Muscle of leg (tissue), 11 donors: ENCODE data around the gene TNKS2. TPM values are rescaled to one million over a fixed set of nuclear protein-coding genes. Genes with fewer than 3 reads are reported as not detected.

Experiments
- DNase-seq: peaks from one replicate; pipeline ENCODE4 v3.0.0; 2013
- H3K27ac ChIP-seq: one replicate; pipeline ENCODE4 v1.5.1; 2013; ENCODE audit warnings: mild to moderate bottlenecking, low read length, control low read depth
- H3K27me3 ChIP-seq: one replicate; pipeline ENCODE4 v1.6.1; 2013; ENCODE audit warnings: low read length; ENCODE audit not compliant: control insufficient read depth, insufficient read depth
- H3K36me3 ChIP-seq: one replicate; pipeline ENCODE4 v1.6.1; 2013; ENCODE audit warnings: low read length; ENCODE audit not compliant: control insufficient read depth, insufficient read depth
- H3K4me1 ChIP-seq: one replicate; pipeline ENCODE4 v1.6.1; 2013; ENCODE audit warnings: low read length; ENCODE audit not compliant: control insufficient read depth, insufficient read depth
- H3K4me3 ChIP-seq: one replicate; pipeline ENCODE4 v1.5.1; 2013; ENCODE audit warnings: low read length, control low read depth
- H3K9me3 ChIP-seq: replicated peaks from 2 replicates; pipeline ENCODE4 v1.6.1; 2013; ENCODE audit warnings: low read depth, low read length; ENCODE audit not compliant: control insufficient read depth
- WGBS: methylation state at CpG from one replicate; pipeline ENCODE4 v1.1.5; 2013; ENCODE audit warnings: missing lambda C conversion rate; ENCODE audit not compliant: insufficient coverage; 5-methylcytosine and 5-hydroxymethylcytosine counted together
- polyA plus RNA-seq, 8 donors: library from polyadenylated mRNA; unstranded; fragments of 120-200 nt; gene quantifications; one replicate each; pipeline versions ENCODE4 v1.2.1 to v1.2.3, GENCODE V29; 2013; ENCODE audit warnings: inconsistent platforms in 1 of 8, low replicate concordance in 1 of 8; ENCODE audit not compliant: insufficient read length in 8 of 8, insufficient read depth in 1 of 8
- total RNA-seq: library from RNA; stranded (reverse); fragments of 120-200 nt; gene quantifications from one replicate; pipeline ENCODE4 v1.2.4, GENCODE V29; 2013

TNKS2 gene
- total and polyA plus RNA-seq, 9 donors: 23.0 to 42.0 (median 33.4) TPM

DNA sequence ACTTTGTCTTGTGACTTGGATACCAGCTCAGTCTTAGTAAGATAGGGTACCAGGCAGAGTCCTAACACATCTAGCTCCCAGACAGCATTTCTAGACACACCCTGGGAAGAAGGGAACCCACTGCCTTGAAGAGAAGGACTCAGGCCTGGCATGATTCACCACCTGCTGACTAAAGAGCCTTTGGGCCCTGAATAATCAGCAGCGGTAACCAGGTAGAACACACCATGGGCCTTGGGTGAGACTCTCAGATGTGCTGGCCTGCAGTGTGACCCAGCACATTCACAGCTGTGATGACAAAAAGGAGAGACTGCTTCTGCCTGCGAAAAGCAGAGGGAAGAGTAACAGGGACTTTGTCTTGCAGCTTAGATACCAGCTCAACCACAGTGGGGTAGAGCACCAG, 10.4 kb upstream of the TNKS2 start:
- Histone ChIP-seq H3K36me3 (no peaks in the 10 kb centered on the region), H3K27me3 (no peaks in the 10 kb centered on the region), H3K4me3 (no peak overlapping the region), H3K4me1 (no peaks in the 10 kb centered on the region), H3K27ac (no peak overlapping the region), H3K9me3 (no peaks in the 10 kb centered on the region)
- 100% methylated on average over 2 of the region's 2 CpGs for WGBS
- DNase-seq: no peak

DNA sequence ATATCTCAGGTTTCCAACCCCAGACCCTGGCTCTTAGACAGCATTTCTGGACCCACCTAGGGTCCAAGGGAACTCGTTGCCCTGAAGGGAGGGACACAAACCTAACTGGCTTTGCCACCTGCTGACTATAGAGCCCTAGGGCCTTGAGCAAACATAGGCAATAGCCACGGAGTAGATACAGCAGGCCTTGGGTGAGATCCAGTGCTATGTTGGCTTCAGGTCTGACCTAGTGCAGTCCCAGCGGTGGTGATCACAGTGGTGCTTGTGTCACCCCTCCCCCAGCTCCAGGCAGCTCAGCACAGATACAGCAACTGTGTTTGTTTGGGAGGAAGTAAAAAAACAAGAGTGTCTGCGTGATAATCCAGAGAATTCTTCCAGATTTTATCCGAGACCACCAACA, 9.7 kb upstream of the TNKS2 start:
- DNase-seq: no peak
- Histone ChIP-seq H3K27ac (no peak overlapping the region), H3K36me3 (no peaks in the 10 kb centered on the region), H3K27me3 (no peaks in the 10 kb centered on the region), H3K4me3 (no peak overlapping the region), H3K9me3 (no peaks in the 10 kb centered on the region), H3K4me1 (no peaks in the 10 kb centered on the region)
- WGBS: 80% methylated on average over 4 of the region's 5 CpGs

DNA sequence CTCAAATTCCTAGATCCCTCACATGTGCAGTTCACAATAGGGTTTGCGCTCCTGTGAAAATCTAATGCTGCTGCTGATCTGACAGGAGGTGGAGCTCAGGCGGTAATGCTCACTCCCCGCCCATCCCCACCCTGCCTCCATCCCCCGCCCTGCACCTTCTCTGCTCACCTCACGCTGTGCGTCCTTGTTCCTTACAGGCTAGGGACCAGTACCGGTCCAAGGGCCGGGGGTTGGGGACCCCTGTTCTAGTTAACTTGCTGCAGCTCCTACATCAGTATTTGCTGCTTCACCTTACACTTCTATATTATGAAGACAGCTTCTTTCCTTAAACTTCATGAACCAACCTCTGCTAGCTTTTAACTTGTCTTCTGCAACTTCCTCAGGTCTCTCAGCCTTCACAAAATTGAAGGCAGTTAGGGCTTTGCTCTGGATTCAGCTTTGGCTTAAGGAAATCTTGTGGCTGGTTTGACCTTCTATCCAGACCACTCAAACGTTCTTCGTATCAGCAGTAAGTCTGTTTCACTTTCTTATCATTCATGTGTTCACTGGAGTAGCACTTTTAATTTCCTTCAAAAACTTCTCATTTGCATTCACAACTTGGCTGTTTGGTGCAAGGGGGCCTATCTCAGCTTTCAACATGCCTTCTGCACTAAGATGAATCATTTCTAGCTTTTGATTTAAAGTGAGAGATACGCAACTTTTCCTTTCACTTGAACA, 1.7 kb upstream of the TNKS2 start:
- no peak overlapping the region for H3K4me3 ChIP-seq
- 37% methylated on average over 8 of the region's 11 CpGs for WGBS
- H3K9me3 ChIP-seq: no peaks in the 10 kb centered on the region
- peak; percentile 10 for DNase-seq
- no peak overlapping the region for H3K27ac ChIP-seq
- no peaks in the 10 kb centered on the region for H3K27me3 ChIP-seq
- H3K4me1 ChIP-seq: no peaks in the 10 kb centered on the region
- no peaks in the 10 kb centered on the region for H3K36me3 ChIP-seq

DNA sequence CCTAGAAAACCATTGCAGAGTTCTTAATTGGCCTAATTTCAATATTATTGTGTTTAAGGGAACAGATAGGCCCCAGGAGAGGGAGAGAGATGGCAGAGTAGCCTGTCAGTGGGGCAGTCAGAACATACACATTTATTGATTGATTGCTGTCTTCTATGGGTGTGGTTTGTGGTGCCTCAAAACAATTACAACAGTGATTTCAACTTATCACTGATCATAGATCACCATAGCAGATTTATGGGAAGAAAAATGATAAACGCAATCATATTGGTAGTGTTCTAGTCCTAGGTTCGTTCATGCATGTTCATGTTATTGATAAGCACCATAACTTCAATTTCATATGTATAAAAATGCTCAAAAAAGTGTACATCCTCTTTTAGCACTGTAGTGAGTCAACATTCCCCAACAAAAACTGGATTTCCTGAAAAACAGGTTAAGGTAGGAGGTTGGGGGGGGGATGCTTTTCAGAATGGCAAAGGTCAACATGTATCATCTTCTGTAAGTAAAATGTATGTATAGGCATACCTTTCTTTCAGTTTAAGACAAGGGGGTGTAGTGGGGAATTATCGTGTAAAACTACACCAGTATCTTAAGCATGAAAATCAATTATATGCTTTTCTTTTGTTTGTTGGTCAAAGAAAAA, 1.1 kb upstream of the TNKS2 start:
- H3K27me3 ChIP-seq: no peaks in the 10 kb centered on the region
- no CpG with 5 or more reads among the region's 3 CpGs for WGBS
- H3K4me3 ChIP-seq: peak overlapping the region; percentile 86
- no peaks in the 10 kb centered on the region for H3K9me3 ChIP-seq
- H3K36me3 ChIP-seq: no peaks in the 10 kb centered on the region
- H3K27ac ChIP-seq: peak overlapping the region; percentile 94
- no peaks in the 10 kb centered on the region for H3K4me1 ChIP-seq
- DNase-seq: peak; percentile 6

DNA sequence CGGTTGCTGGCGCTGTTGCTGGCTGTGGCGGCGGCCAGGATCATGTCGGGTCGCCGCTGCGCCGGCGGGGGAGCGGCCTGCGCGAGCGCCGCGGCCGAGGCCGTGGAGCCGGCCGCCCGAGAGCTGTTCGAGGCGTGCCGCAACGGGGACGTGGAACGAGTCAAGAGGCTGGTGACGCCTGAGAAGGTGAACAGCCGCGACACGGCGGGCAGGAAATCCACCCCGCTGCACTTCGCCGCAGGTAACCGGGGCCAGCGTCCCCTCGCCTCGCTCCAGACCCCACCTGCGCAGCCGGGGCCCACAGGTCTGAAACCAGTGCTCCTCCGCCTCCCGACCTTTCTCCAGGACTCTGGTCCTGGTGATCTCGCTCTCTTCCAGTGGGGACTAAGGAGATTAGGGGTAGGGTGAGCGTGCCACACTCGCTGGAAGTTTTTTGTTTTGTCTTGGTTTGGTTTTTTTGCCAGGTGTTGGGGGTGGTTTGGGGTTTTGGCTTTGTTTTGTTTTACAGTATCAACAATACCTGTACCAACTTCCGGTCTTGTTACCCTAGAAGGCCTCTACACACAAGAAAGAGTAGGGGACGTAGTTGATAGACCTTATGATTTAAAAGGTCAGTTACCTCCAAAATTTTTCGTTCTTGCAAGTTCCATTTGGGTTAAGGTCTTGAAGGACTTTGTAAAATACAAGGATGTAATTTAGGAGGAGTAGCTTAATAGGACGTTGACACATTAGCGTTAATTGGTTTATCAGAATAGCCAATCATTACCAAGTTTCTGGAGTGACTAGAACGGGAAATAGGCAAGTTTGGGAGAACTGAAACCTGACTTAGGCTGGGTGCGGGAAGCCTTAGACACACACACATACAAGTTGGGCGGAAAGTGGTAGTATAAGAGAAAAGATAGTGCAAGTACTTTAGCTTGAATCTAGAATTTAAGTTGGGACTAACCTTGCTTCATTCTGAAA, 704 bp downstream of the TNKS2 start:
- Histone ChIP-seq H3K4me1 (no peaks in the 10 kb centered on the region), H3K27ac (peak overlapping the region; percentile 95), H3K9me3 (no peaks in the 10 kb centered on the region), H3K27me3 (no peaks in the 10 kb centered on the region), H3K36me3 (peaks cover 3% of the 10 kb centered on the region), H3K4me3 (peak overlapping the region; percentile 86)
- peak; percentile 79 for DNase-seq
- WGBS: 0% methylated on average over 41 of the region's 54 CpGs

DNA sequence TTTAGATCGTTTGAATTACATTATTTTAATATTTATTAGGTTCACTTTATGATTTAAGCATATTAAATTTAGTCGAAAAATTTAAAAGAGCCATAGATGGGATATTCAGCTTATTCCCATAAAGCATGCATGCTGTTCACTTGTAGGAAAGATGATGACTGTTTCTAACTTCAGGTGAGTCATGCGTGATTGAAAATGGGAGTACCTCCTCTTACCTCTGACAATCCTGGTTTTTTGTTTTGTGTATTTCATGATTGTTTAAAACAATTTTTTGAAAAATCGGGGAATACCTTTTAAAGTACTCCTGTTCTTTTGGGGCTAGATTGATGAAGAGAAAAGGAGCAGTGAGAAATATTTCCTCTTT, 1.4 kb downstream of the TNKS2 start:
- Histone ChIP-seq H3K4me3 (peak overlapping the region; percentile 86), H3K36me3 (peaks cover 3% of the 10 kb centered on the region), H3K27me3 (no peaks in the 10 kb centered on the region), H3K27ac (peak overlapping the region; percentile 95), H3K9me3 (no peaks in the 10 kb centered on the region), H3K4me1 (no peaks in the 10 kb centered on the region)
- peak; percentile 6 for DNase-seq
- WGBS: no CpG with 5 or more reads among the region's 4 CpGs

DNA sequence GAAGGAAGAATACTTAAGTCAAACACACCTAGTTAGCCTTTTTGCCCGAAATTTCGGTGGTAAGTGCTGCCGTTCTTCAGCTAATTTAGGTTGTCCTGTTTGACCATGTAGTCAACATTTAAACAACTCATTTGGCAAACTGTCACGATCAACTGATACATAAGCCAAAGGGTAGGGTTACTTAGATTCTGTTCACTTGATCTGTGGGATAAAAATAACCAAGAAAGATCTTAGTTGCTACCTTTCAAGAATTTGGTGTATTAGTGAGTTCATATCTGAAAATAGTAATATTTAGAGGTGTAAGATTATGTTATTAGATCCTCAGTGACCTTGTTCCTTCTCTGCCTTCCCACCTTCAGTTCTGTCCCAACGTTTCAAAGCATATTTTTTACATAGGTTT, 2.0 kb downstream of the TNKS2 start:
- DNase-seq: peak; percentile 35
- Histone ChIP-seq H3K9me3 (no peaks in the 10 kb centered on the region), H3K4me1 (no peaks in the 10 kb centered on the region), H3K27ac (peak overlapping the region; percentile 95), H3K27me3 (no peaks in the 10 kb centered on the region), H3K4me3 (peak overlapping the region; percentile 86), H3K36me3 (peaks cover 3% of the 10 kb centered on the region)
- WGBS: no CpG with 5 or more reads among the region's 5 CpGs

DNA sequence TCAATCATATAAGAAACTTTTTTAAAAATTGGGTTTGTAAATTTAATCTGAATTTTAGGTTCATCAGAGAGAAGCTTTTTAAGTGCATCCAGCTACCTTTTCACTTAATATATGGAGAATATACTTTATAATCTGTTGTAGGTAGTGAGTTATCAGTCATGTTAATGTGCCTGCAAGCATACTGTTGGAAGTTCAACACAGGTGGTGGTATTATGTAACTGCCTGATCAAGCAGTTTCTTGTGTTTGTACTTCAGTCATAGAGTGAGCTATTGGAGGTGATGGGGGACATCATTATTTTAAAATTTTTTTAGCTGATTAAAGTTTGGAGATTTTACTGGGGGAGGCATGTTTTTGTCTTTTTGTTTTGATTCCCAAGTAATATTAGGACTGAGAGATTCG, 2.5 kb downstream of the TNKS2 start:
- H3K36me3 ChIP-seq: peaks cover 3% of the 10 kb centered on the region
- H3K27ac ChIP-seq: no peak overlapping the region
- H3K9me3 ChIP-seq: no peaks in the 10 kb centered on the region
- WGBS: no CpG with 5 or more reads among the region's 1 CpG
- H3K4me3 ChIP-seq: no peak overlapping the region
- no peak for DNase-seq
- H3K27me3 ChIP-seq: no peaks in the 10 kb centered on the region
- H3K4me1 ChIP-seq: no peaks in the 10 kb centered on the region

DNA sequence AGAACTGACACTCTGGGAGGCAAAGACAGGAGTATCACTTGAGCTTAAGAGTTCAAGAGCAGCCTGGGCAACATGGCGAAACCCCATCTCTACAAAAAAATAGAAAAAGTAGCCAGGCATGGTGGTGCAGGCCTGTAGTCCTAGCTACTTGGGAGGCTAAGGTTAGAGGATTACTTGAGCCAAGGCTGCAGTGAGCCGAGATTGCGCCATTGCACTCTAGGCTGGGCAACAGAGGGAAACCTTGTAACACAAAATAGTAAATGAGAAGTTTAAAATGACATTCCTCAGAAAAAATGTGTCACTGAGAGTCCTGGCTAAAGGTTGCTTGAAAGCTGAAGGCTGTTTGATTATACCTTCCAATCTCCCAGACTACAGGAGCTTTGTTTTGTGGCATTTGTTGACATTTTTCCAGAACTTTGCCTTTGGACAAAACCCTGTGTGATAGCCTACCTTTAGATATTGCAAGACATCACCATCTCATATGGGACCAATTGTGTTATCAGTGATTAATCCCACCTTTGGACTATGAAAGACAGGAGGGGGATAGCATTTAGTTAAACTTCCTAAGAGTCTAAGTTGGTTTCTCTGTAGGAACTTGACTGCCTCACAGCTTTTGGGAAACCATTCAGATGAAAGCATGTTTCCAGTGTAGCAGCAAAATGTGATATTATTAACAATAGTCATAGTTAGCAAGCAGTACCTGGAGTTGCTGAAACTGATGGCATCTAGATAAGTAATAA, 5.3 kb downstream of the TNKS2 start:
- DNase-seq: no peak
- H3K27ac ChIP-seq: no peak overlapping the region
- WGBS: 100% methylated on average over 2 of the region's 3 CpGs
- no peaks in the 10 kb centered on the region for H3K27me3 ChIP-seq
- peaks cover 7% of the 10 kb centered on the region for H3K36me3 ChIP-seq
- no peaks in the 10 kb centered on the region for H3K4me1 ChIP-seq
- no peaks in the 10 kb centered on the region for H3K9me3 ChIP-seq
- H3K4me3 ChIP-seq: no peak overlapping the region
